Activated CD8-positive, alpha-beta T cell treated with anti-CD3 and anti-CD28 coated beads for 36 hours (primary cell): ENCODE results near the gene ZNF467. TPM values are rescaled to one million over a fixed set of nuclear protein-coding genes. Genes with fewer than 3 reads are reported as not detected.

ENCODE experiments used
- ATAC-seq: fragments of 200-7000 bp; cut with Tn5 transposase; one replicate; pipeline ENCODE4 v1.10.0; 2021; ENCODE audit warnings: mild to moderate bottlenecking, moderate library complexity
- CTCF ChIA-PET: fragments of 350-600 bp; sonication (Branson Sonifier 250); formaldehyde crosslinking; loops from one replicate; lab custom pipeline; 2021; ENCODE audit warnings: antibody characterized with exemption; lab: Charles Lee
- POLR2A ChIA-PET: fragments of 350-600 bp; sonication (Branson Sonifier 250); formaldehyde crosslinking; loops from one replicate; lab custom pipeline; 2021; ENCODE audit warnings: antibody characterized with exemption; lab: Charles Lee
- DNase-seq: peaks from one replicate; pipeline ENCODE4 v3.0.0-alpha.2; 2020
- H3K27ac Mint-ChIP-seq: one replicate; pipeline ENCODE4 v1.8.0; 2021; ENCODE audit warnings: mild to moderate bottlenecking, mixed read lengths
- H3K27me3 Mint-ChIP-seq: one replicate; pipeline ENCODE4 v1.8.0; 2021; ENCODE audit warnings: mixed read lengths
- H3K36me3 Mint-ChIP-seq: one replicate; pipeline ENCODE4 v1.8.0; 2021; ENCODE audit warnings: low read depth, mixed read lengths
- H3K4me1 Mint-ChIP-seq: one replicate; pipeline ENCODE4 v1.8.0; 2021; ENCODE audit warnings: low read depth, mixed read lengths
- H3K4me3 Mint-ChIP-seq: one replicate; pipeline ENCODE4 v1.8.0; 2021; ENCODE audit warnings: mild to moderate bottlenecking, moderate library complexity, mixed read lengths
- H3K9me3 Mint-ChIP-seq: one replicate; pipeline ENCODE4 v1.8.0; 2021; ENCODE audit warnings: mixed read lengths
- CTCF ChIP-seq: fragments of 200-600 bp; IDR thresholded peaks from one replicate; pipeline ENCODE4 v1.8.0; 2022; ENCODE audit warnings: antibody characterized with exemption, mild to moderate bottlenecking
- intact Hi-C: fragments of 100-400 bp; cut with micrococcal nuclease; formaldehyde crosslinking; loops from one replicate; pipeline ENCODE4 v1.10.0; 2022
- total RNA-seq, 2 experiments: library from RNA; stranded (reverse); gene quantifications; one replicate each; pipeline ENCODE4 v1.2.3, GENCODE V29; 2021

Gene ZNF467
- total RNA-seq, 2 experiments from 2014 or later, result 0.09 TPM; not detected in 1

- ATAC-seq, result no peak
- Mint-ChIP-seq H3K4me1 (no peaks in the 10 kb centered on the region), H3K4me3 (no peak overlapping the region), H3K9me3 (no peaks in the 10 kb centered on the region), H3K27ac (no peak overlapping the region), H3K36me3 (peaks cover 1% of the 10 kb centered on the region), H3K27me3 (no peaks in the 10 kb centered on the region)
- TF ChIP-seq CTCF, result no peak
- intact Hi-C loops, result no loop called here
- no peak for DNase-seq
- ChIA-PET POLR2A (interaction anchor here (0.5 kb wide), 1 partner anchor 86 kb away, joined by 4 read pairs; no protein-coding TSS in a partner anchor), CTCF (interaction anchor here (1.3 to 3.8 kb wide), 3 partner anchors 12 to 68 kb away, joined by 5 to 22 read pairs (median 6); no protein-coding TSS in a partner anchor)
Observed at GRCh38 chr7:149729983-149730801, 43.2 kb downstream of the ZNF467 start.

- TF ChIP-seq CTCF, result no peak
- intact Hi-C loops, result no loop called here
- ChIA-PET POLR2A (interaction anchor here (0.5 kb wide), 1 partner anchor 85 kb away, joined by 4 read pairs; no protein-coding TSS in a partner anchor), CTCF (interaction anchor here (1.3 to 2.0 kb wide), 2 partner anchors 12 to 67 kb away, joined by 5 to 6 read pairs; no protein-coding TSS in a partner anchor)
- Mint-ChIP-seq H3K4me3 (no peak overlapping the region), H3K27ac (no peak overlapping the region), H3K36me3 (peaks cover 1% of the 10 kb centered on the region), H3K27me3 (no peaks in the 10 kb centered on the region), H3K9me3 (no peaks in the 10 kb centered on the region), H3K4me1 (no peaks in the 10 kb centered on the region)
- ATAC-seq (no peak), DNase-seq (no peak)
Observed at GRCh38 chr7:149729586-149729982, 43.8 kb downstream of the ZNF467 start.

- POLR2A ChIA-PET, result no interaction called here
- H3K9me3 Mint-ChIP-seq, result no peaks in the 10 kb centered on the region
- CTCF ChIA-PET, result interaction anchor here (1.3 kb wide), 1 partner anchor 13 kb away, joined by 6 read pairs; no protein-coding TSS in a partner anchor
- H3K27ac Mint-ChIP-seq, result no peak overlapping the region
- H3K4me3 Mint-ChIP-seq, result no peak overlapping the region
- peaks cover 1% of the 10 kb centered on the region for H3K36me3 Mint-ChIP-seq
- ATAC-seq, result no peak
- intact Hi-C loops, result no loop called here
- DNase-seq, result no peak
- TF ChIP-seq CTCF, result no peak
- no peaks in the 10 kb centered on the region for H3K4me1 Mint-ChIP-seq
- no peaks in the 10 kb centered on the region for H3K27me3 Mint-ChIP-seq
Observed at GRCh38 chr7:149728491-149729375, 44.7 kb downstream of the ZNF467 start.

GRCh38 chr7:149727899-149728476 is 45.4 kb downstream of the ZNF467 start:
- ChIA-PET CTCF (no interaction called here), POLR2A (no interaction called here)
- H3K36me3 Mint-ChIP-seq, result peaks cover 4% of the 10 kb centered on the region
- H3K27me3 Mint-ChIP-seq, result no peaks in the 10 kb centered on the region
- DNase-seq, result no peak
- H3K27ac Mint-ChIP-seq, result no peak overlapping the region
- no peak for TF ChIP-seq CTCF
- intact Hi-C loops, result no loop called here
- H3K4me1 Mint-ChIP-seq, result no peaks in the 10 kb centered on the region
- no peak overlapping the region for H3K4me3 Mint-ChIP-seq
- no peak for ATAC-seq
- H3K9me3 Mint-ChIP-seq, result no peaks in the 10 kb centered on the region
